GM23338 (cell line): ENCODE measurements around the gene CDH23. TPM values are rescaled to one million over a fixed set of nuclear protein-coding genes. Genes with fewer than 3 reads are reported as not detected.

Source experiments
- ATAC-seq: fragments of 200-7000 bp; cut with Tn5 transposase; 3 replicates; pipeline ENCODE4 v1.9.1; 2020
- DNase-seq: peaks from one replicate; pipeline ENCODE4 v3.0.0-alpha.2; 2015; ENCODE audit warnings: low spot score
- H2AFZ ChIP-seq: fragments of 200-600 bp; sonication (generic); 2 replicates; pipeline ENCODE4 v1.8.0; 2016; ENCODE audit warnings: antibody characterized with exemption, mild to moderate bottlenecking, moderate library complexity
- H3F3A ChIP-seq: fragments of 200-600 bp; sonication (generic); replicated peaks from 2 replicates; pipeline ENCODE4 v1.8.0; 2017; ENCODE audit warnings: antibody characterized with exemption, mixed run types, low read depth
- H3K27ac ChIP-seq: fragments of 200-600 bp; sonication (generic); 2 replicates; pipeline ENCODE4 v1.6.1; 2016; ENCODE audit warnings: low read depth
- H3K27me3 ChIP-seq: fragments of 200-600 bp; sonication (generic); 2 replicates; pipeline ENCODE4 v1.8.0; 2016; ENCODE audit warnings: mild to moderate bottlenecking, mixed run types, moderate library complexity; ENCODE audit not compliant: insufficient read depth
- H3K36me3 ChIP-seq: fragments of 200-600 bp; sonication (generic); 2 replicates; pipeline ENCODE4 v1.8.0; 2016; ENCODE audit warnings: mild to moderate bottlenecking; ENCODE audit not compliant: insufficient read depth
- H3K4me1 ChIP-seq: fragments of 200-600 bp; sonication (generic); 2 replicates; pipeline ENCODE4 v1.8.0; 2016; ENCODE audit warnings: mild to moderate bottlenecking, moderate library complexity; ENCODE audit not compliant: insufficient read depth
- H3K4me2 ChIP-seq: fragments of 200-600 bp; sonication (generic); 2 replicates; pipeline ENCODE4 v1.7.1; 2017; ENCODE audit warnings: mixed run types
- H3K4me3 ChIP-seq: fragments of 200-600 bp; sonication (generic); 2 replicates; pipeline ENCODE4 v1.6.1; 2016; ENCODE audit warnings: mixed run types
- H3K79me2 ChIP-seq: fragments of 200-600 bp; sonication (generic); replicated peaks from 2 replicates; pipeline ENCODE4 v1.8.0; 2017; ENCODE audit warnings: mild to moderate bottlenecking; ENCODE audit not compliant: insufficient read depth
- H3K9me2 ChIP-seq: fragments of 200-600 bp; sonication (generic); 2 replicates; pipeline ENCODE4 v1.8.0; 2017; ENCODE audit not compliant: insufficient read depth
- H4K20me1 ChIP-seq: fragments of 200-600 bp; sonication (generic); replicated peaks from 2 replicates; pipeline ENCODE4 v1.8.0; 2017; ENCODE audit warnings: mild to moderate bottlenecking; ENCODE audit not compliant: insufficient read depth
- H3K27ac Mint-ChIP-seq: 2 replicates; pipeline ENCODE4 v1.8.0; 2020; ENCODE audit warnings: inconsistent platforms, mild to moderate bottlenecking, moderate library complexity, mixed read lengths
- H3K27me3 Mint-ChIP-seq: 3 replicates; pipeline ENCODE4 v1.8.0; 2022; ENCODE audit warnings: low read depth, mild to moderate bottlenecking, moderate library complexity, mixed read lengths, inconsistent platforms; ENCODE audit not compliant: insufficient read depth, poor library complexity
- H3K36me3 Mint-ChIP-seq: 3 replicates; pipeline ENCODE4 v1.8.0; 2021; ENCODE audit warnings: low read depth, mild to moderate bottlenecking, inconsistent platforms, moderate library complexity, mixed read lengths
- H3K4me1 Mint-ChIP-seq: 3 replicates; pipeline ENCODE4 v1.8.0; 2020; ENCODE audit warnings: mild to moderate bottlenecking, inconsistent platforms, mixed read lengths
- H3K4me3 Mint-ChIP-seq: 3 replicates; pipeline ENCODE4 v1.8.0; 2021; ENCODE audit warnings: moderate library complexity, mild to moderate bottlenecking, inconsistent platforms, mixed read lengths
- H3K9me3 Mint-ChIP-seq: 3 replicates; pipeline ENCODE4 v1.8.0; 2020; ENCODE audit warnings: moderate library complexity, mild to moderate bottlenecking, inconsistent platforms, mixed read lengths
- CREB1 ChIP-seq: fragments of 250-450 bp; sonication (Bioruptor Pico); IDR thresholded peaks from 2 replicates; pipeline ENCODE4 v1.5.0; 2020; ENCODE audit warnings: low read depth, mild to moderate bottlenecking, moderate library complexity
- EZH2 ChIP-seq: fragments of 200-600 bp; sonication (generic); IDR thresholded peaks from one replicate; pipeline ENCODE4 v1.8.0; 2017; ENCODE audit warnings: antibody characterized with exemption, mild to moderate bottlenecking, low read depth; ENCODE audit not compliant: unreplicated experiment
- EZH2phosphoT487 ChIP-seq: fragments of 200-600 bp; sonication (generic); IDR thresholded peaks from one replicate; pipeline ENCODE4 v1.8.1; 2018; ENCODE audit warnings: antibody characterized with exemption; ENCODE audit not compliant: unreplicated experiment
- JUNB ChIP-seq: IDR thresholded peaks from one replicate; pipeline ENCODE4 v1.6.1; 2016; ENCODE audit warnings: antibody characterized with exemption; ENCODE audit not compliant: unreplicated experiment
- NANOG ChIP-seq: IDR thresholded peaks from 2 replicates; pipeline ENCODE4 v1.6.1; 2016; ENCODE audit warnings: antibody characterized with exemption, borderline replicate concordance
- POLR2AphosphoS5 ChIP-seq: IDR thresholded peaks from 2 replicates; pipeline ENCODE4 v1.6.1; 2016; ENCODE audit warnings: antibody characterized with exemption, low read depth
- ZNF114 ChIP-seq: fragments of 250-450 bp; sonication (Bioruptor Pico); IDR thresholded peaks from 2 replicates; pipeline ENCODE4 v1.5.0; 2020; ENCODE audit warnings: mild to moderate bottlenecking, moderate library complexity
- ZNF331 ChIP-seq: fragments of 250-450 bp; sonication (Bioruptor Pico); IDR thresholded peaks from 2 replicates; pipeline ENCODE4 v1.5.0; 2020; ENCODE audit warnings: low read depth, mild to moderate bottlenecking, moderate library complexity
- polyA plus RNA-seq: library from polyadenylated mRNA; unstranded; fragments of >200 nt; fragmentation: Nextera tagmentation; extraction: Ambion mirVana; gene quantifications from 2 replicates; pipeline ENCODE4 v1.2.1, GENCODE V29; 2016
- total RNA-seq: library from RNA; depleted of rRNA; stranded (reverse); fragments of >200 nt; shearing (Covaris generic); gene quantifications from 2 replicates; pipeline ENCODE4 v1.2.3, GENCODE V29; 2014
- TF ChIP-seq, protein P1 (sequence below): IDR thresholded peaks from one replicate; pipeline ENCODE4 v1.6.1; 2018; ENCODE audit warnings: antibody characterized with exemption; ENCODE audit not compliant: unreplicated experiment
- TF ChIP-seq, protein P2 (sequence below), 2 experiments: fragments of 200-600 bp in 1 of 2; sonication (generic) in 1 of 2; conservative IDR thresholded peaks; 2 replicates each; pipeline versions ENCODE4 v1.5.1 to v1.6.1; 2016 to 2017; ENCODE audit warnings: antibody characterized with exemption in 2 of 2, low read depth in 2 of 2, mild to moderate bottlenecking in 2 of 2, moderate library complexity in 1 of 2

CDH23 gene
- total and polyA plus RNA-seq, 2 experiments from 2014 or later = 0.95 to 4.3 TPM

DNA sequence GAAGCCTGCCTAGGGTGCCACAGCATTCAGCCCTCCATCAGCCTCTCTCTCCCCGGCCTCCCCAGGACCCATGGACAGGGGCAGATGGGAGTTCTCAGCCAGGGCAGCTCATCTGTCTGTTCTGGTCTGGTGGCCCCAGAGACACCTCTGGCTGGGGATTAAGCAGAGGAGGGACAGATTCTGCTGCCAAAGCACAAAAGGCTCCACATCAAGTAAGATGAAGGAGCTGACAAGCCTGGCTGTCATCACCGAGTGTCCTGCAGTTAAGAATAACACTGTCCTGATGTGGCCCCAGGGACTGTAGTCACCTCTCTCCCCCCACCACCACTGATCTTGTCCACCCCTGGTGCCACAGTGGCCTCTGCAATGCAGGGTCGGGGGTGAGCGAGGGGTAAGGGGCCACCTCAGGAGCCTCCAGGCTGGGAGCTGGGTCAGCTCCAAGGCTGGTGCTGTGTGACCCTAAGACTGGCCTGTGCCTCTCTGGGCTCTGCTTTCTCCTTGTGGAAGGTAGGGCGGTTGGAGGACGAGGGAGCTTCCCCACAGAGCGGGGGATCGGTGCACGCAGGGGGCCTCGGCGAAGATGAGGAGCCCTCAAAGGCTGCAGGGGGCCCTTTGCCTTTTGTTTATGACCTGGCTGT, 304.1 kb downstream of the CDH23 start (continued):
- no peak for TF ChIP-seq JUNB
- no peak for TF ChIP-seq EZH2phosphoT487

DNA sequence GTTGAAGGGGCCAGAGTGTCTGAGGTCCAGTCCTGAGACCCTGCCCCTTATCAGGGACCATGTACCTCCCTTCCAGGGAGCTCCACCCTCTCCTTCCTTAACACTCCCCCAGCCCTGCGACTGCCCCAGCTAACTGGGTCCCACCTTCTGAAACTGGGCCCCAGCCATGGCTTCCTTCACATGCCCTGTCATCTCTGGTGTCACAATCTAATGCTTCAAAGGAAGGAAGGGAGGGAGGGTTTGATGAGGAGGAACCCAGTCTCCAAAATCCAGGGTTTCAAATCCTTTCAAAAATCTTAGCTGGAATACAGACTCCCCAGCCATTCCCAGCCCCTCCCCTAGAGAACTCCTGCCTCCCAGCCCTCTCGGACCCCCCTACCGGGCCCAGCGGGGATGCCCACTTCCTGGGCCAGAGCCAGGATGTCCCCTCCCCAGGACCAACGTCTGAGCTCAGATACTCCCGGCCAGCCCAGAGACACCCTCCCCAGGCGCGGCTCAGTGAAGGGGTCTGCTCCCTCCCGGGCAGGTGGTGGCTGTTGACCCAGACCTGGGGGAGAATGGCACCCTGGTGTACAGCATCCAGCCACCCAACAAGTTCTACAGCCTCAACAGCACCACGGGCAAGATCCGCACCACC, 304.9 kb downstream of the CDH23 start:
- H3K36me3 Mint-ChIP-seq = no peaks in the 10 kb centered on the region
- H2AFZ ChIP-seq = no peak overlapping the region
- H3F3A ChIP-seq = no peaks in the 10 kb centered on the region
- no peak overlapping the region for H3K27ac Mint-ChIP-seq
- ATAC-seq (no peak), DNase-seq (no peak)
- H3K4me1 Mint-ChIP-seq = no peaks in the 10 kb centered on the region; the same call in 2 of the 3 replicates
- H3K27me3 ChIP-seq = no peaks in the 10 kb centered on the region
- TF ChIP-seq ZNF331 (CRISPR knock-in tag) (no peak), ZNF114 (CRISPR knock-in tag) (no peak), JUNB (no peak), EZH2 (no peak), CREB1 (no peak), NANOG (no peak), POLR2AphosphoS5 (no peak)
- TF ChIP-seq, protein P1, sequence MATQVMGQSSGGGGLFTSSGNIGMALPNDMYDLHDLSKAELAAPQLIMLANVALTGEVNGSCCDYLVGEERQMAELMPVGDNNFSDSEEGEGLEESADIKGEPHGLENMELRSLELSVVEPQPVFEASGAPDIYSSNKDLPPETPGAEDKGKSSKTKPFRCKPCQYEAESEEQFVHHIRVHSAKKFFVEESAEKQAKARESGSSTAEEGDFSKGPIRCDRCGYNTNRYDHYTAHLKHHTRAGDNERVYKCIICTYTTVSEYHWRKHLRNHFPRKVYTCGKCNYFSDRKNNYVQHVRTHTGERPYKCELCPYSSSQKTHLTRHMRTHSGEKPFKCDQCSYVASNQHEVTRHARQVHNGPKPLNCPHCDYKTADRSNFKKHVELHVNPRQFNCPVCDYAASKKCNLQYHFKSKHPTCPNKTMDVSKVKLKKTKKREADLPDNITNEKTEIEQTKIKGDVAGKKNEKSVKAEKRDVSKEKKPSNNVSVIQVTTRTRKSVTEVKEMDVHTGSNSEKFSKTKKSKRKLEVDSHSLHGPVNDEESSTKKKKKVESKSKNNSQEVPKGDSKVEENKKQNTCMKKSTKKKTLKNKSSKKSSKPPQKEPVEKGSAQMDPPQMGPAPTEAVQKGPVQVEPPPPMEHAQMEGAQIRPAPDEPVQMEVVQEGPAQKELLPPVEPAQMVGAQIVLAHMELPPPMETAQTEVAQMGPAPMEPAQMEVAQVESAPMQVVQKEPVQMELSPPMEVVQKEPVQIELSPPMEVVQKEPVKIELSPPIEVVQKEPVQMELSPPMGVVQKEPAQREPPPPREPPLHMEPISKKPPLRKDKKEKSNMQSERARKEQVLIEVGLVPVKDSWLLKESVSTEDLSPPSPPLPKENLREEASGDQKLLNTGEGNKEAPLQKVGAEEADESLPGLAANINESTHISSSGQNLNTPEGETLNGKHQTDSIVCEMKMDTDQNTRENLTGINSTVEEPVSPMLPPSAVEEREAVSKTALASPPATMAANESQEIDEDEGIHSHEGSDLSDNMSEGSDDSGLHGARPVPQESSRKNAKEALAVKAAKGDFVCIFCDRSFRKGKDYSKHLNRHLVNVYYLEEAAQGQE = no peak
- H3K79me2 ChIP-seq = no peaks in the 10 kb centered on the region
- H3K4me1 ChIP-seq = no peaks in the 10 kb centered on the region
- no peaks in the 10 kb centered on the region for H3K27me3 Mint-ChIP-seq
- no peak overlapping the region for H3K4me3 ChIP-seq
- H3K36me3 ChIP-seq = no peaks in the 10 kb centered on the region
- no peak overlapping the region for H3K27ac ChIP-seq
- H4K20me1 ChIP-seq = no peaks in the 10 kb centered on the region
- H3K4me2 ChIP-seq = no peak overlapping the region
- no peak overlapping the region for H3K4me3 Mint-ChIP-seq
- no peaks in the 10 kb centered on the region for H3K9me3 Mint-ChIP-seq
- no peaks in the 10 kb centered on the region for H3K9me2 ChIP-seq

DNA sequence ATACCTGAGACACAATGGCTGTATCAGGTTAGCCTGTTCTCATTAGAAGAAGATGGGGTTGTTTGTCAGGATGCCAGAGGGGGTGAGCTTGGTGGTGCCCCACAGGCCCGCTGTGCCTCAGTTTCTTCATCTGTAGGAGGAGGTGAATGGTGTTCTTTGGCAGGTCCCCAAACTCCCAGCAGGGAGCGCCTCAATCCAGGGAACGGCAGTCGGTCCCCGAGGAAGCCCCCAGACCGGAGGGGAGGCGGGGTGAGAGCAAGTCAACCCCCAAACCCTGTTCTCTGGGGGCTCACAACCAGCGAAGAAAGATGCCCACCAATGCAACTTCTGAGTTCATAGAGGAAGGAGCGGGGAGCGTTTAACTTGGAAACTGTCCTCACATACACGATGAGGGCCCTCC, 306.9 kb downstream of the CDH23 start:
- H3K36me3 ChIP-seq = no peaks in the 10 kb centered on the region
- DNase-seq (no peak), ATAC-seq (no peak)
- no peaks in the 10 kb centered on the region for H4K20me1 ChIP-seq
- no peaks in the 10 kb centered on the region for H3K9me3 Mint-ChIP-seq
- H3K4me1 Mint-ChIP-seq = no peaks in the 10 kb centered on the region; the same call in 1 of the 3 replicates
- no peak overlapping the region for H3K4me2 ChIP-seq
- no peaks in the 10 kb centered on the region for H3K9me2 ChIP-seq
- H3K4me1 ChIP-seq = no peaks in the 10 kb centered on the region
- no peak overlapping the region for H3K4me3 Mint-ChIP-seq
- H2AFZ ChIP-seq = no peak overlapping the region
- no peak overlapping the region for H3K27ac ChIP-seq
- H3K27me3 Mint-ChIP-seq = peaks cover 4% of the 10 kb centered on the region
- H3K27ac Mint-ChIP-seq = no peak overlapping the region
- H3K36me3 Mint-ChIP-seq = no peaks in the 10 kb centered on the region
- no peaks in the 10 kb centered on the region for H3K27me3 ChIP-seq
- no peak overlapping the region for H3K4me3 ChIP-seq
- H3F3A ChIP-seq = no peaks in the 10 kb centered on the region
- no peaks in the 10 kb centered on the region for H3K79me2 ChIP-seq
- TF ChIP-seq EZH2phosphoT487 = no peak
- TF ChIP-seq, protein P2, sequence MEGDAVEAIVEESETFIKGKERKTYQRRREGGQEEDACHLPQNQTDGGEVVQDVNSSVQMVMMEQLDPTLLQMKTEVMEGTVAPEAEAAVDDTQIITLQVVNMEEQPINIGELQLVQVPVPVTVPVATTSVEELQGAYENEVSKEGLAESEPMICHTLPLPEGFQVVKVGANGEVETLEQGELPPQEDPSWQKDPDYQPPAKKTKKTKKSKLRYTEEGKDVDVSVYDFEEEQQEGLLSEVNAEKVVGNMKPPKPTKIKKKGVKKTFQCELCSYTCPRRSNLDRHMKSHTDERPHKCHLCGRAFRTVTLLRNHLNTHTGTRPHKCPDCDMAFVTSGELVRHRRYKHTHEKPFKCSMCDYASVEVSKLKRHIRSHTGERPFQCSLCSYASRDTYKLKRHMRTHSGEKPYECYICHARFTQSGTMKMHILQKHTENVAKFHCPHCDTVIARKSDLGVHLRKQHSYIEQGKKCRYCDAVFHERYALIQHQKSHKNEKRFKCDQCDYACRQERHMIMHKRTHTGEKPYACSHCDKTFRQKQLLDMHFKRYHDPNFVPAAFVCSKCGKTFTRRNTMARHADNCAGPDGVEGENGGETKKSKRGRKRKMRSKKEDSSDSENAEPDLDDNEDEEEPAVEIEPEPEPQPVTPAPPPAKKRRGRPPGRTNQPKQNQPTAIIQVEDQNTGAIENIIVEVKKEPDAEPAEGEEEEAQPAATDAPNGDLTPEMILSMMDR (conservative IDR thresholded peaks at IDR 0.05; ENCODE audit: low read depth in 2 of 2) = peak in 1 of 2 experiments; percentile 29; a peak in 2 of 4 replicates
